HG03469 (cell line): ENCODE results near the gene SCFD2.

ENCODE experiments used
- ATAC-seq: cut with Tn5 transposase; IDR thresholded peaks from one replicate; pipeline ENCODE4 v1.9.1; 2021; ENCODE audit warnings: mild to moderate bottlenecking, moderate library complexity, moderate number of reproducible peaks; ENCODE audit not compliant: unreplicated experiment

The SCFD2 gene

GRCh38 chr4:53019485-53020382, 346.1 kb downstream of the SCFD2 start:
- ATAC-seq: no peak

GRCh38 chr4:53018471-53018870, 347.4 kb downstream of the SCFD2 start:
- no peak for ATAC-seq

GRCh38 chr4:53016099-53016820, 349.6 kb downstream of the SCFD2 start:
- no peak for ATAC-seq

- no peak for ATAC-seq
Measured at GRCh38 chr4:53015681-53016080, 350.2 kb downstream of the SCFD2 start.

GRCh38 chr4:53014881-53015280, 351.0 kb downstream of the SCFD2 start:
- no peak for ATAC-seq

- ATAC-seq: no peak
Measured at GRCh38 chr4:53013873-53014775, 351.7 kb downstream of the SCFD2 start.

GRCh38 chr4:53012738-53013137, 353.1 kb downstream of the SCFD2 start:
- peak; percentile 68 for ATAC-seq

- ATAC-seq: no peak
Measured at GRCh38 chr4:53011259-53011905, 354.5 kb downstream of the SCFD2 start.

- no peak for ATAC-seq
Measured at GRCh38 chr4:53010318-53010717, 355.5 kb downstream of the SCFD2 start.

- ATAC-seq: peak; percentile 62
Measured at GRCh38 chr4:53009824-53010223, 356.0 kb downstream of the SCFD2 start.

GRCh38 chr4:53007024-53007423, 358.8 kb downstream of the SCFD2 start:
- no peak for ATAC-seq

GRCh38 chr4:53005808-53006207, 360.1 kb downstream of the SCFD2 start:
- ATAC-seq: no peak

- ATAC-seq: no peak
Measured at GRCh38 chr4:53005149-53005546, 360.7 kb downstream of the SCFD2 start.

- ATAC-seq: no peak
Measured at GRCh38 chr4:53004497-53005148, 361.2 kb downstream of the SCFD2 start.

GRCh38 chr4:53003959-53004358, 361.9 kb downstream of the SCFD2 start:
- no peak for ATAC-seq

- no peak for ATAC-seq
Measured at GRCh38 chr4:53000560-53000959, 365.3 kb downstream of the SCFD2 start.

- no peak for ATAC-seq
Measured at GRCh38 chr4:52999626-53000025, 366.2 kb downstream of the SCFD2 start.

GRCh38 chr4:52998413-52998812, 367.4 kb downstream of the SCFD2 start:
- no peak for ATAC-seq

- ATAC-seq: no peak
Measured at GRCh38 chr4:52997132-52997416, 368.8 kb downstream of the SCFD2 start.
